ENCODE measurements around the gene SLC39A11. TPM values are rescaled to one million over a fixed set of nuclear protein-coding genes. Genes with fewer than 3 reads are reported as not detected.

SLC39A11 gene
- polyA plus RNA-seq, 1 of the 3 experiments (the other 2 are of a cell fraction), result 23.5 TPM

- Histone ChIP-seq H4K20me1 (ENCODE audit: insufficient read depth) (no peaks in the 10 kb centered on the region), H3K9ac (no peak overlapping the region), H3K79me2 (ENCODE audit: insufficient read depth) (no peaks in the 10 kb centered on the region), H2AFZ (ENCODE audit: low read depth) (no peak overlapping the region), H3K9me3 (no peaks in the 10 kb centered on the region), H3K27ac (ENCODE audit: low read depth in 2 of 2, low read length in 1 of 2) (no peak overlapping the region), H3K27me3 (ENCODE audit: insufficient read depth) (no peaks in the 10 kb centered on the region), H3K9me2 (no peaks in the 10 kb centered on the region), H3K4me3 (ENCODE audit: low read depth in 2 of 2, low read length in 1 of 2) (no peak overlapping the region; a peak in 1 of 4 replicates), H3K4me2 (no peak overlapping the region), H3K4me1 (ENCODE audit: control insufficient read depth in 1 of 2, insufficient read depth in 2 of 2, low read depth in 1 of 2, low read length in 1 of 2) (peaks cover 5 to 12% of the 10 kb centered on the region in 2 experiments; a peak in 2 of 4 replicates), H3F3A (replicated peaks; ENCODE audit: insufficient read depth) (peaks cover 13% of the 10 kb centered on the region), H3K36me3 (replicated peaks in 1 of 2; ENCODE audit: control insufficient read depth in 1 of 2, insufficient read depth in 2 of 2, low read length in 1 of 2) (no peaks in the 10 kb centered on the region)
- ChIA-PET CTCF (interaction anchor here (0.6 to 8.7 kb wide), 73 partner anchors 8 to 429 kb away, joined by 3 to 125 read pairs (median 5); partner anchors contain the start of genes COG1, SLC39A11 and SSTR2), POLR2A (interaction anchor here (1.0 kb wide), 3 partner anchors 133 to 258 kb away, joined by 3 to 6 read pairs (median 3); no protein-coding TSS in a partner anchor)
- TF ChIP-seq RAD21 (IDR thresholded peaks at IDR 0.05; ENCODE audit: low read length) (peak; percentile 96), RFX5 (IDR thresholded peaks at IDR 0.05; ENCODE audit: low read length) (peak; percentile 57; the same call in 1 of the 2 replicates), SMC3 (IDR thresholded peaks at IDR 0.05; ENCODE audit: low read depth, low read length) (peak; percentile 93), FOXM1 (IDR thresholded peaks at IDR 0.05; ENCODE audit: low read depth) (no peak), JUND (IDR thresholded peaks at IDR 0.05) (no peak), RCOR1 (IDR thresholded peaks at IDR 0.05; ENCODE audit: low read length) (peak; percentile 52; the same call in 1 of the 2 replicates), MXI1 (IDR thresholded peaks at IDR 0.05; ENCODE audit: low read depth, low read length) (0 out of 2 replicates have a peak, but pooled peaks have one; percentile 42), CTCF (IDR thresholded peaks at IDR 0.05) (peak; percentile 97), FOXJ3 (CRISPR knock-in tag; IDR thresholded peaks at IDR 0.05) (0 out of 2 replicates have a peak, but pooled peaks have one; percentile 19)
- 59% methylated on average over 11 of the region's 11 CpGs for WGBS (ENCODE audit: low lambda C conversion rate)
- peak; percentile 85 for DNase-seq
Measured at GRCh38 chr17:72985882-72986720, 106.4 kb downstream of the SLC39A11 start.

- no peaks in the 10 kb centered on the region for H3K27me3 ChIP-seq (ENCODE audit: insufficient read depth)
- ChIA-PET POLR2A (no interaction called here), CTCF (interaction anchor here (0.7 to 8.7 kb wide), 16 partner anchors 10 to 612 kb away, joined by 3 to 125 read pairs (median 9); partner anchors contain the start of genes COG1 and SSTR2)
- H3F3A ChIP-seq (replicated peaks; ENCODE audit: insufficient read depth), result peaks cover 13% of the 10 kb centered on the region
- peaks cover 5 to 12% of the 10 kb centered on the region in 2 experiments; a peak in 2 of 4 replicates for H3K4me1 ChIP-seq (ENCODE audit: control insufficient read depth in 1 of 2, insufficient read depth in 2 of 2, low read depth in 1 of 2, low read length in 1 of 2)
- H3K4me3 ChIP-seq (ENCODE audit: low read depth in 2 of 2, low read length in 1 of 2), result no peak overlapping the region
- 82% methylated on average over 7 of the region's 7 CpGs for WGBS (ENCODE audit: low lambda C conversion rate)
- H4K20me1 ChIP-seq (ENCODE audit: insufficient read depth), result no peaks in the 10 kb centered on the region
- no peaks in the 10 kb centered on the region for H3K9me2 ChIP-seq
- H3K4me2 ChIP-seq, result peak overlapping the region; percentile 50; the same call in 1 of the 2 replicates
- no peaks in the 10 kb centered on the region for H3K36me3 ChIP-seq (replicated peaks in 1 of 2; ENCODE audit: control insufficient read depth in 1 of 2, insufficient read depth in 2 of 2, low read length in 1 of 2)
- no peak for DNase-seq
- peak overlapping the region in 1 of 2 experiments; percentile 51; a peak in 2 of 4 replicates for H3K27ac ChIP-seq (ENCODE audit: low read depth in 2 of 2, low read length in 1 of 2)
- H3K79me2 ChIP-seq (ENCODE audit: insufficient read depth), result peaks cover under 1% of the 10 kb centered on the region; the same call in 1 of the 2 replicates
- TF ChIP-seq JUND (IDR thresholded peaks at IDR 0.05) (no peak), YY1 (IDR thresholded peaks at IDR 0.05; ENCODE audit: low read depth) (0 out of 2 replicates have a peak, but pooled peaks have one; percentile 7)
- H3K9me3 ChIP-seq, result no peaks in the 10 kb centered on the region
- peak overlapping the region; percentile 9; the same call in 1 of the 2 replicates for H3K9ac ChIP-seq
- no peak overlapping the region for H2AFZ ChIP-seq (ENCODE audit: low read depth)
Measured at GRCh38 chr17:72984926-72985325, 107.6 kb downstream of the SLC39A11 start.
